ENCODE data around the gene TMEM150A. TPM values are rescaled to one million over a fixed set of nuclear protein-coding genes. Genes with fewer than 3 reads are reported as not detected.

TMEM150A gene
- total RNA-seq, 1 experiment from 2014 or later: 19.3 TPM

- no peak overlapping the region for H3K4me2 ChIP-seq (ENCODE audit: insufficient read depth, insufficient read length, low read length)
- H3K27ac ChIP-seq (ENCODE audit: insufficient read length, low read depth, low read length): no peak overlapping the region
- H4K91ac ChIP-seq (ENCODE audit: insufficient read length, low read depth, low read length): no peak overlapping the region
These were observed 16.8 kb downstream of the TMEM150A start for GRCh38 chr2:85585781-85586105.

More at GRCh38 chr2:85585781-85586105, 16.8 kb downstream of the TMEM150A start:
- Histone ChIP-seq H3K56ac (ENCODE audit: insufficient read length, low read depth, low read length) (no peak overlapping the region), H2AK5ac (ENCODE audit: insufficient read length, low read length) (no peak overlapping the region), H2BK5ac (ENCODE audit: insufficient read length, low read length) (no peak overlapping the region), H4K20me1 (ENCODE audit: control insufficient read depth, insufficient read depth, insufficient read length) (no peaks in the 10 kb centered on the region), H3K23me2 (ENCODE audit: insufficient read length, low read depth, low read length, poor library complexity, severe bottlenecking) (peaks cover 7% of the 10 kb centered on the region), H3K79me1 (ENCODE audit: insufficient read depth, low read depth, low read length, poor library complexity, severe bottlenecking) (no peaks in the 10 kb centered on the region), H2BK120ac (ENCODE audit: low read depth, low read length, poor library complexity, severe bottlenecking) (no peak overlapping the region), H4K5ac (ENCODE audit: insufficient read length, low read depth, low read length) (no peak overlapping the region), H3K79me2 (ENCODE audit: insufficient read depth, low read length) (no peaks in the 10 kb centered on the region), H3T11ph (ENCODE audit: low read length) (no peak overlapping the region), H3K14ac (ENCODE audit: insufficient read depth, low read length) (no peak overlapping the region), H3K23ac (ENCODE audit: insufficient read length, low read depth, low read length) (no peak overlapping the region), H3K4me1 (ENCODE audit: insufficient read depth, low read length) (no peaks in the 10 kb centered on the region; the same call in 1 of the 2 replicates), H3K27me3 (ENCODE audit: insufficient read depth, low read length) (peaks cover 5% of the 10 kb centered on the region; the same call in 1 of the 2 replicates), H3K9me3 (ENCODE audit: control insufficient read depth, low read depth, low read length) (no peaks in the 10 kb centered on the region), H3K9ac (ENCODE audit: extremely low read depth, insufficient read length, low read length) (no peak overlapping the region), H4K8ac (replicated peaks; ENCODE audit: insufficient read length, low read depth, low read length) (no peak overlapping the region), H2BK15ac (ENCODE audit: low read depth, low read length) (no peak overlapping the region), H3K4ac (ENCODE audit: low read depth, low read length) (no peak overlapping the region), H2BK12ac (ENCODE audit: insufficient read length, low read depth, low read length) (no peak overlapping the region), H3K18ac (ENCODE audit: insufficient read length, low read depth, low read length) (no peak overlapping the region), H2BK20ac (ENCODE audit: low read depth, low read length, poor library complexity, severe bottlenecking) (no peak overlapping the region), H2AFZ (ENCODE audit: low read length) (no peak overlapping the region)
- peaks cover 29% of the 10 kb centered on the region for H3K27me3 Mint-ChIP-seq (ENCODE audit: low read depth)
- TF ChIP-seq CTCF (conservative IDR thresholded peaks at IDR 0.05): no peak
- H3K4me3 Mint-ChIP-seq: no peak overlapping the region
- peaks cover 0 to 2% of the 10 kb centered on the region in 2 experiments; a peak in 1 of 4 replicates for H3K4me1 Mint-ChIP-seq
- H3K36me3 Mint-ChIP-seq (ENCODE audit: insufficient read depth in 1 of 3, low read depth in 3 of 3): no peaks in the 10 kb centered on the region; a peak in 2 of 7 replicates
- no CpG with 5 or more reads among the region's 1 CpG for WGBS (ENCODE audit: extremely low coverage, insufficient read length, low lambda C conversion rate)
- H3K27ac Mint-ChIP-seq: no peak overlapping the region
- no peak for DNase-seq
- no peaks in the 10 kb centered on the region; a peak in 1 of 5 replicates for H3K9me3 Mint-ChIP-seq

Data from H9 (cell line).